SHP77 treated with DMSO at 0.1 percent for 48 hours (cell line): Measurements from ENCODE around the gene RPLP2.

Experiments used
- DNase-seq: peaks from one replicate; lab custom pipeline; 2025; lab: John Stamatoyannopoulos, UW

RPLP2 gene

GRCh38 chr11:850775-851763 is 41.3 kb downstream of the RPLP2 start:
- no peak for DNase-seq

- DNase-seq = no peak
Measured at GRCh38 chr11:852762-853161, 43.0 kb downstream of the RPLP2 start.

- DNase-seq = no peak
Measured at GRCh38 chr11:853682-854448, 44.1 kb downstream of the RPLP2 start.

- no peak for DNase-seq
Measured at GRCh38 chr11:854601-855329, 45.0 kb downstream of the RPLP2 start.

GRCh38 chr11:855330-855674 is 45.5 kb downstream of the RPLP2 start:
- DNase-seq = no peak

- no peak for DNase-seq
Measured at GRCh38 chr11:855796-856195, 46.0 kb downstream of the RPLP2 start.

GRCh38 chr11:856397-856796 is 46.6 kb downstream of the RPLP2 start:
- no peak for DNase-seq

GRCh38 chr11:858053-858761 is 48.4 kb downstream of the RPLP2 start:
- no peak for DNase-seq

- no peak for DNase-seq
Measured at GRCh38 chr11:858762-859339, 49.1 kb downstream of the RPLP2 start.

GRCh38 chr11:859394-860131 is 49.8 kb downstream of the RPLP2 start:
- no peak for DNase-seq

GRCh38 chr11:860234-861104 is 50.7 kb downstream of the RPLP2 start:
- no peak for DNase-seq

GRCh38 chr11:861105-861479 is 51.3 kb downstream of the RPLP2 start:
- no peak for DNase-seq

GRCh38 chr11:862081-862661 is 52.4 kb downstream of the RPLP2 start:
- no peak for DNase-seq
